SK-N-SH (cell line): ENCODE measurements around the gene MAGEA12.

Source experiments
- EZH2phosphoT487 ChIP-seq: fragments of 200-600 bp; sonication (generic); IDR thresholded peaks from 2 replicates; pipeline ENCODE4 v1.6.1; 2017; ENCODE audit warnings: low read depth, mixed run types, mild to moderate bottlenecking, antibody characterized with exemption, moderate library complexity, borderline replicate concordance
- FOXM1 ChIP-seq: IDR thresholded peaks from 2 replicates; pipeline ENCODE4 v1.4.0; 2012; ENCODE audit warnings: low read depth, mild to moderate bottlenecking
- RAD21 ChIP-seq: IDR thresholded peaks from 2 replicates; pipeline ENCODE4 v1.6.1; 2012; ENCODE audit warnings: mild to moderate bottlenecking, low read length
- SIN3A ChIP-seq: IDR thresholded peaks from 2 replicates; pipeline ENCODE4 v1.6.1; 2012; ENCODE audit warnings: low read depth, mild to moderate bottlenecking, low read length, moderate library complexity, borderline replicate concordance
- TAF1 ChIP-seq: IDR thresholded peaks from 2 replicates; pipeline ENCODE4 v1.6.1; 2012; ENCODE audit warnings: low read depth, mild to moderate bottlenecking, low read length, moderate library complexity, borderline replicate concordance
- TEAD4 ChIP-seq: IDR thresholded peaks from 2 replicates; pipeline ENCODE4 v1.4.0; 2012; ENCODE audit warnings: mild to moderate bottlenecking, borderline replicate concordance; ENCODE audit not compliant: insufficient read depth
- YY1 ChIP-seq: IDR thresholded peaks from 2 replicates; pipeline ENCODE4 v1.4.0; 2012; ENCODE audit warnings: low read depth, mild to moderate bottlenecking
- TF ChIP-seq, protein P1 (sequence below): fragments of 200-600 bp; sonication (generic); IDR thresholded peaks from 2 replicates; pipeline ENCODE4 v1.6.1; 2017; ENCODE audit warnings: antibody characterized with exemption, mild to moderate bottlenecking, moderate library complexity
- TF ChIP-seq, protein P2 (sequence below): fragments of 150-350 bp; IDR thresholded peaks from 2 replicates; pipeline ENCODE4 v1.6.1; 2016; ENCODE audit warnings: mild to moderate bottlenecking, low read depth, low read length
- TF ChIP-seq, protein P3 (sequence below): IDR thresholded peaks from 2 replicates; pipeline ENCODE4 v1.4.0; 2012; ENCODE audit warnings: low read depth

DNA sequence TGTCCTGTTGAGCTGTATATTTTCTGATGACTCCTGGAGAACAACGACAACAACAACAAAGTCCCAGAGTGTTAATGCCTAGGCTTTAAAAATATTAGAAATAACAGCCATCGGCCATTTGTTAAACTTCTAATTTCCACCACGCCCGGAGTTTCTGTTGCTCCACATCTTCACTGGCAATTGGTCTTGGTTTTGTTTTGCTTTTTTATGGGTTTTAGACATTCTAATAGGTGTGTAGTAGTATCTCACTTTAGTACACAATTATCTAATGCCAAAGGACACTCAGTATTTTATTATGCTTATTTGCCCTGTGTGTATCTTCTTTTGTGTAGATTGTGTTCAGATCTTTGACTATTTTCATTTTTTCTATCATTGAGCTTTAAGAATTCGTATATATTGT, 5.0 kb downstream of the MAGEA12 start:
- TF ChIP-seq YY1 (no peak), RAD21 (no peak), FOXM1 (no peak), EZH2phosphoT487 (no peak), TEAD4 (no peak), TAF1 (no peak), SIN3A (no peak)
- TF ChIP-seq, protein P1, sequence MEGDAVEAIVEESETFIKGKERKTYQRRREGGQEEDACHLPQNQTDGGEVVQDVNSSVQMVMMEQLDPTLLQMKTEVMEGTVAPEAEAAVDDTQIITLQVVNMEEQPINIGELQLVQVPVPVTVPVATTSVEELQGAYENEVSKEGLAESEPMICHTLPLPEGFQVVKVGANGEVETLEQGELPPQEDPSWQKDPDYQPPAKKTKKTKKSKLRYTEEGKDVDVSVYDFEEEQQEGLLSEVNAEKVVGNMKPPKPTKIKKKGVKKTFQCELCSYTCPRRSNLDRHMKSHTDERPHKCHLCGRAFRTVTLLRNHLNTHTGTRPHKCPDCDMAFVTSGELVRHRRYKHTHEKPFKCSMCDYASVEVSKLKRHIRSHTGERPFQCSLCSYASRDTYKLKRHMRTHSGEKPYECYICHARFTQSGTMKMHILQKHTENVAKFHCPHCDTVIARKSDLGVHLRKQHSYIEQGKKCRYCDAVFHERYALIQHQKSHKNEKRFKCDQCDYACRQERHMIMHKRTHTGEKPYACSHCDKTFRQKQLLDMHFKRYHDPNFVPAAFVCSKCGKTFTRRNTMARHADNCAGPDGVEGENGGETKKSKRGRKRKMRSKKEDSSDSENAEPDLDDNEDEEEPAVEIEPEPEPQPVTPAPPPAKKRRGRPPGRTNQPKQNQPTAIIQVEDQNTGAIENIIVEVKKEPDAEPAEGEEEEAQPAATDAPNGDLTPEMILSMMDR, result no peak
- TF ChIP-seq, protein P2, sequence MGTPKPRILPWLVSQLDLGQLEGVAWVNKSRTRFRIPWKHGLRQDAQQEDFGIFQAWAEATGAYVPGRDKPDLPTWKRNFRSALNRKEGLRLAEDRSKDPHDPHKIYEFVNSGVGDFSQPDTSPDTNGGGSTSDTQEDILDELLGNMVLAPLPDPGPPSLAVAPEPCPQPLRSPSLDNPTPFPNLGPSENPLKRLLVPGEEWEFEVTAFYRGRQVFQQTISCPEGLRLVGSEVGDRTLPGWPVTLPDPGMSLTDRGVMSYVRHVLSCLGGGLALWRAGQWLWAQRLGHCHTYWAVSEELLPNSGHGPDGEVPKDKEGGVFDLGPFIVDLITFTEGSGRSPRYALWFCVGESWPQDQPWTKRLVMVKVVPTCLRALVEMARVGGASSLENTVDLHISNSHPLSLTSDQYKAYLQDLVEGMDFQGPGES, result no peak
- TF ChIP-seq, protein P3, sequence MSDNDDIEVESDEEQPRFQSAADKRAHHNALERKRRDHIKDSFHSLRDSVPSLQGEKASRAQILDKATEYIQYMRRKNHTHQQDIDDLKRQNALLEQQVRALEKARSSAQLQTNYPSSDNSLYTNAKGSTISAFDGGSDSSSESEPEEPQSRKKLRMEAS, result no peak
